GM21737 (cell line): ENCODE measurements around the gene AMOTL2.

Source experiments
- ATAC-seq: cut with Tn5 transposase; IDR thresholded peaks from one replicate; pipeline ENCODE4 v1.9.1; 2021; ENCODE audit warnings: mild to moderate bottlenecking, moderate library complexity; ENCODE audit not compliant: unreplicated experiment

AMOTL2 gene

DNA sequence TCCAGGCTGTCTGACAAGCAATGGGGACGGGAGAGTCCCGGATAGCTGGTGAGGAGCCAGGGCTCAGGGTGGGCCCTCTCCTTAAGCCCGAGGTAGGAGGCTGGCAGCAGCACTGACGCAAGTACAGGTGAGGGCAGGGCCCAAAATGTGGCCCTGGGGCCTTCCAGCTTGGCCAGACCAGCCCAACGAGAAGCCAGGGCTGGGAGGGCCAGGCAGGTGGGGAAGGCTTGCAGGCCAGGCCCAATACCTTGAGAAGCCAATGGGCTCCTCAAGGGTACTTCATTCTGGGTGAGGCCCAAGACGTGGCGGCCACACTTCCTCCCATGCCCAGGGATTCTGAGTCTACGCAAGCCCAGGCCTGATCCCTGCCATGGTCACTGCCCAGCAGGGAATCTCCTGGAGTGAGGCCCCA lies 37.2 kb downstream of the AMOTL2 start:
- no peak for ATAC-seq

DNA sequence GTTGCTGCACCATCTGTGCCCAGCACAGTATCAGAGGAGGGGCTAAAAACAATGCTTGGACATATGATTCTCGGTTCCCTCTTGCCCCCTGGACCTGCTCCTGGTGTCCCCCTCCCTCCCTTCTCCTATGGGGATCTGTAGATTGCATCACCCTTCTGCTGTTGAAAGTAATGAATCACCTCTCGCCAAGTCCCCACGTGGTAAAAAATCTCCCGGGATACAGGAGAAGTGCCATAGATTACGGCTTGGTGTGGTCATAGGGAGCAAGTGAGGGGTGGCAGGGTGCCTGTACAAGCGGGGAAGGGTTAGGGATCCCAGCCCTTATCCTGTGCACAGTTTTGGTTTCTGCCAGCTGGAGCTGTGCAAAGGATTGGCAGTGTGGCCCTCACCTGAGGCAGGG lies 37.7 kb downstream of the AMOTL2 start:
- no peak for ATAC-seq

DNA sequence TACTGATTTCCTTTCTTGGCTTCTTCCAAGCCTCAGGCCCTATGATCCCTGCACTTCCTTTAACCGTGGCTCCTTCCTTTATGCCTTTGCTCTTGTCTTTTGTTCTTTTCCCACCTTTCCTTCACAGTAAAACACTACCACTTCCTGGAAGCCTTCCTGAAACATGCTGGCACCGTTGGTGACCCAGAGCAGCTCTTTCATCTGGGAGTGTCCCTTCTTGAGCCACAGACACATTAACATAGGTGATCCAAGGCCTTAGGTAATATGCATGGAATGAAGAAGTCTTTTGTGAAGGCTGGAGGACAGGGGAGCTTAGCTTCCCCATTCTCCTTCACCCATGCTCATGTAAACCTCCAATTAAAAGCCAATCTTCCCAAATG lies 39.4 kb downstream of the AMOTL2 start:
- ATAC-seq = no peak

DNA sequence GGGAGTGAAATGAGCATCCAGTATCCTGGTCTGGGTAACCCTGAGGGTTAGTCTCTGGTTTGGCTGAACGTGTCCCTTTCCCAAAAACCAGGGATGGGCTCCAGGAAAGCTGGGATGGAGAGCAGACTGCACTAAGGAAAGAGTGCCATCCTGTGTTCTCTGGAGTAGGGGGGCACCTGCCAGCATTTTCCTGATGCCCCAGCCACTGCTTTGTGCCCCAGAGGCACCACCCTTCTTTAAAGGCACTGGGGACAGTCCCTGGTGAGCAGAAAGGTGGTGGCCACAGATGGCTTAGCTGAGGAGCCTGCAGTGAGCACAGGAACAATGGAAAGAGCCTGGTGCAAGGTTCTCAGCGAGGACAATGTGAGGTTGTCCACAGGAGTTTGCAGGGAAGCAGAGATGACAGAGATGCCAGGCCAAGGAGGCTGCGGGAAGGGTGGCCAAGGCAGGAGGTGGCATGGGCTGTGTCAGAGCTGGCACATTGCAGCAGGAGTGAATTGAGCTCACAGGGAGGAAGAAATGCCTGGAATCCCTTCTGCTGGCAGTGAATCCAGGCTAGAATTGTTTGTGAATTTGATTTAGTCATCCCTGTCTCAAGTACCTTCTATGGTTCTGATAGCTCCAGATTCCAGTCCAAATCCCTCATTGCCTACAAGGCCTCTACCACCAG lies 39.9 kb downstream of the AMOTL2 start:
- no peak for ATAC-seq

DNA sequence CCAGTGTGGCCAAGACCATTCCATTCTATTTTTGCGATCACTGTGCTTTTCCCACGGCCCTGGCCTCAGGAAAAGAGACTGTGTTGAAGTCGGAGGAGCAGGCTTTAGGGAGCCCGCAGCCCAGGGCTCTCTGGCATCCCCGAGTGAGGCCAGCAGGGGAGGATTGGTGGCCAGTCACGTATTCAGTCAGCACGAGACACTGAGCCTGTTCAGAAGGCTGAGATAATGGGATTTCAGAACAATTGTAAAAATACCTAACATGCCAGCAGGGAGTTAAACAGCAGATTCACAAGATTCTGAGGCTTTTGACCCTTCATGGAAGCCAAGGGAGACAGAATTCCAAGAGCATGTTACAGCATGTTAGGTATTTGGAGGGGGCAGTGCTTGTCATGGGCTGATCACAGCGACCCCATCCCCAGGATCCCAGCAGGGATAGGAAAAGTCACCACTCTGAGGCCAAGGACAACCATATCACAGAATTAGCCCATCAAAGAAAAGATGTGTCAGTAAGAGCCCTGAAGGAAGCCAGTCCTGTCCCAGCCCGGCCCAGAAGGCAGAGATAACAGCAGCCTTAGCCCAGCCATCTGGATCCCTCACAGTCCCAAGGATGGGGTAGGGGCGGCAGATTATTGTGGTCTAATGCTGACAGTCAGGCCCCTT lies 40.6 kb downstream of the AMOTL2 start:
- ATAC-seq = no peak

DNA sequence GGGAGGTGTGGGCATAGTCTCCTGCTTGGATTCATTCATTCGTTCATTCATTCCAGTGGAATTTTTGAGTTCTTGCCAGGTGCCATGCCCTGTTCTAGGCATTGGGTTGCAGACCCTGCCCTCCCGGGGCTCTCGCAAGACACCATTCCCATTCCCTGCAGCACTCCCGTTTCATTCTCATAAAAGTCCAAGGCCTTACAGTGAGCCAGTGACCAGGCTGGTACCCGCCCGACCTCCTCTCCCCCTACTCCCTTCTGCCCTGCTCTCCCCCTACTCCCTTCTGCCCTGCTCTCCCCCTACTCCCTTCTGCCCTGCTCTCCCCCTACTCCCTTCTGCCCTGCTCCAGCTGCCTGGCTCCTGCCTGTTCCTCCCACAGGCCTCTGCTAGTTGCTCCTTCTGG lies 41.9 kb downstream of the AMOTL2 start:
- no peak for ATAC-seq

DNA sequence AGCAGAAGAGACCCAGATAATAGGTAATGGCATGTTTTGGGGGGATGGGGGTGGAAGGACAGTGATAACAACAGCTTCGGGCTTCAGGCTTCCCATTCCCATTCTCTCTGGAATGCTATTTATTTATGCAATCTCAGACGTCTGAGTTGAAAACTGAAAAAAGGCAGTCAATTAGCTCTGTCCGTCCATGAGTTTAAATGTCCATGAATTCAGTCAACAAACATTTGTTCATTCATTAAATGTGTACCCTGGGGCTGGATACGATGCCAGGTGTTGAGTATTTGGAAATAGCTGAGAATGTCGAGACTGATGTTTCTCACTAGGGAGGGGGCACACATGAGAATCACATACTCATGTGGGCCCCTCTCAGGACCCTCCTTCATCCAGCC lies 42.4 kb downstream of the AMOTL2 start:
- no peak for ATAC-seq

DNA sequence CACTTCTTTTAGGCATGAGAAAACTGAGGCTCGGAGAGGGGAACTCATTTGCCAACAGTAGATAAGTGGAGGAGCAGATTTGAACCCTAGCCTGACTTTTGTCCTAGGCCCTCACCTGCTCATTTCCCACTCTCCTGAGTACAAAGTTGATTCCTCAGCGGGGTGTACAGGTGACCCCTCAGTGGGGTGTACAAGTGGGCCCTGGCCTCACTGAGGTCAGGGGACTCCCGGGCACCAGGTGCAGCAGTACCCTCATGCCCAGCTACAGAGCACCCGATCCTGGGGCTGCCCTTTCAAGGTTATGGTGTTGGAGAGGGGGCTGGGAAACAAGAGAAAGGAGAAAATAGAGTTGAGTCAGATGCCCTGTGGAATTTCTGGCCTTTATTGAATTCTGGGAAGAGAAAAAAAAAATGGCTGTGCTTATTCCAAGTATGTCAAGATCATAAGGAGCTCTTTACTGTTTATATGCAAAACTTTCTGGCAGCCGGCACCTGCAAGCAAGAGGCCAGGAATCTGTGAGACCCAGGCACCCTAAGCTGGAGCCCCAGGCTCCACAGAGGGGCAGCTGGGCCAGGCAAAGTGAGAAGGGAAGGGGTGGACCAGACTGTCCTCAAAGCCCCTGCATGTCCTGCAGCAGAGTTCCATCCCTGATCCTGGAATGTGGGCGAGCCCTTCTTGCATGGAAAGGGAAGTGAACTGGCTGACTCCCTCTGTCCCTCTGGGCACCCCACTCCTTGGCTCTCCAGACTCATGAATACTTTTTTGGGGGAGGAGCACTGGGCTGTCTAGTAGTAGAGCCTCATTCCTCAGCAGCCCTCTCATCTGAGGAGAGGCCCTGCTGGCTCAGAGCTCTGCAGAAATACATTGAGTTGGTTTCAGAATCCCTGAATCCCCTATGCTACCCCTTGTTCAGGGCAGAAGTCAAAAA lies 43.1 kb downstream of the AMOTL2 start:
- ATAC-seq = no peak

DNA sequence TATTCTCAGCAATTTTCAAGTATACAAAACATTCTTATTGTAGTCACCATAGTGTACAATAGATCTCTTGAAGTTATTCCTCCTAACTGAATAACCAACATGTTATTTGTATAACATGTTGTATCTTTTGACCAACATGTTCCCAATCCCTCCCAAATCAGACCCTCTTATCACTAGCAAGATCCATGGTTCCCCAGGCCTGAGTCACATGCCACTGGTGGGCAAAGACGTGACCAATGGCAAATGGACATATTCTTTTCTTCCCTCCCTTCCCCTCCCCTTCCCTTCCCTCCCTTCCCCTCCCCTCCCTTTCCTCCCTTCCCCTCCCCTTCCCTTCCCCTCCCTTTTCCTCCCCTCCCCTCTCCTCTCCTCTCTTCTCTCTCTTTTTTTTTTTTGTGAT lies 45.4 kb downstream of the AMOTL2 start:
- ATAC-seq = no peak

DNA sequence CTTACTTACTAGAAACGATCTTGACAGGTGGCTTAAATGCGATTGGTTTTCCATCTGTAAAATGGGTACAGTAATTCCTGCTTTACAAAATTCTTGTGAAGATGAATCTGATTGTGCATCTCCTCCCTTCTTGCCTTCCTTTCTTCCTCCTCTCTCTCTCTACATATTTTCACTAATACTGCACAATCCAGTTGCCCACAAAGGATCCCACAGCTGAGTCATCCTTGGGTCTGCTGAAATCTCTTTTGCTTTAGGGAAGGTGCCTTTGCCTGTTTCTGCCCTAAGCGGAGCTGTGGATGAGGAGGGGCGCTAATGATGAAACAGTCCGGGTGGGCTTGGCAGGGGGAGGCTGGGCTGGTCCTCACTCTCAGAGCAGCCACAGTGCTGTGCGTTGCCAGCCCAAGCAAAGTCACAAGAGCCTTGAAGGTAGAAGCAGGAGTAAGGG lies 46.1 kb downstream of the AMOTL2 start:
- no peak for ATAC-seq

DNA sequence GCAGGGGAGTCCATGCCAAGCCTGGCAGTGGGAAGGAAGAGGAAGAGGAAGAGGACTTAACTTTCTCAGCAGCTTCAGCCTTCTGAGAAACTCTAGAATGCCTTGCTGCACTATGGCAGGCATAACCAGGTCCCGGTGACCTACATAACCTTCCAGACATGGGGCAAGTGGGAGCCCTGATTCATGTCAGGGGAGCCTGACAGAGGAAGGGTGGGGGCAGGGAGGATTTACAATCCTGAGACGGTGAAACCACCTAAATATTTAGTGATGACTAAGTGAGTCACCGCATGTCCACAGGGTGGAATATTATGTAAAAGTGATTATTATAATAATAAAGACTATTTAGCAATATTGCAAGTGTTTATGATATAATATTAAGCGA lies 46.7 kb downstream of the AMOTL2 start:
- no peak for ATAC-seq

DNA sequence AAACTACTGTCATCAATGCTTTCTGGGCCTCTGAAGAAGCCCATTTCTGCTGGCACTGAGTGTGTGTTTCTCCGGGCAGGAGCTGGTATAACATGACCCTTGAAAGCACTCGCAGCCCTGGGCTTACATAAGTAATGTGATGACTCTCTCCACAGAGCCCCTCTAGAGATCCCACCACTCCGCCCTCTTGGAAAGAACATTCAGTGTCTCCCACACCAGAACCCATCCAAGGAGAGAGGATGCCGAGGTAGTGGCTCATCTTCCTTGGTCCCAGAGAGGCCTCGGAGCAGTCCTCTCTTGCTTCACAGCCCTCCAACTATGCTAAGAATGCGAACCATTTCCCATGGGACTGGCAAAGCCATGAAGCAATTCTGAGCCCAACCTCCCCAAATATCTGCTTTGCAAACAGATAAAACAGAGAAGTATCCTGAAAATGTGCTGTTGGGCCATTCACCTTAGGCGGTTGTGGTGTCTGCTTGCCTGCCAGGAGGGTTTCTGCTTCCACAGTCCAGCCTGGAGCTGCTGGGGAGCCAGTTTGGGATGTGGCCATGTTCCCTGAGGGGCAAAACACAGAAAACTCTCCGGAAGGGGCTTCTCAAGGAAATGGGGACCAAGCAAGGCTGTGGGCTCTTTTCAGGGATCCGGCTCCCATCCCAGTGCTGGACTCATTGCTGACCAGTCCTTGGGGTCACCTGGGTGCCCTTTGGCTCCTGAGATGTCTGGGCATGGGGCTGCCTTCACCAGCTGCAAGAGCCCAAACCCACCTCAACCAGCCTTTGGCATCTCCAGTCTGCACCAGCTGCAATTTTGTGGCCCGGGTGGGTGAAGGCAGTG lies 47.3 kb downstream of the AMOTL2 start:
- ATAC-seq = no peak

DNA sequence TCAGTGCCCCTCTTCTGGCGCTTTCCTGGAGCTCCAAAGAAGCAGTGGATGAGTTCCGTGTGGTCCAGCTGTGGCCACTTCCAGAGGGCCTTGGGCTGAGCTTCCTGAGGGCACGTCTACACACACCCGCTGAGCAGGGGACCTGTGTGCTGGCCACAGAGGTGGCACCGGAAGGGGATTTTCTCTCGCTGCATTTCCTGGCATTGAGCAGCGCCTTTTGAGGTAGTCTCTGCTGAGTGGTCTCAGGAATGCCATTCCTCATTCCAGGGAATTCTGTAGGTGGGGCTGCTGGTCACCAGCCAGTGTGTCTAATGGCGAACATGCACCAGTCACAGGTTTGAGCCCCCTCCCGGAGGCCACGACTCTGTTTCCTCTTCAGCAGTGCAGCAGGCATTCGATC lies 48.1 kb downstream of the AMOTL2 start:
- no peak for ATAC-seq

DNA sequence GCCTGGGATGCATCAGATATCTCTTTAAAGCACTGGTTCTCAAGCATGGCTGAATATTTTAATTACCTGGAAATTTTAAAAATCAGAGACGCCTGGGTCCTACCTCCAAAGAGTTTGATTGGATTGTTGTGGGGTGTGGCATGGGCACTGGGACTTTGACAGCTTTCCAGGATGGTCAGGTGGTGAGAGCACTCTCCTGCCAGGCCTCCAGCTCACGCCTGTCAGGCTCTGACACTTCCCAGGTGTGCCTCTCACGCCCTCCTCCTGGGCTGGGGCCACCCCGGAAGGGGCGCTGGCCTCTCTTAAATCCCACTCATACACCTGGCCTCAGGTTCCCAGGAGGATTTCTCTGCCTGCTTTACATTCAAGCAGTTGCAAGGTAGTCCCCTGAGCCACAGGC lies 48.5 kb downstream of the AMOTL2 start:
- ATAC-seq = no peak

DNA sequence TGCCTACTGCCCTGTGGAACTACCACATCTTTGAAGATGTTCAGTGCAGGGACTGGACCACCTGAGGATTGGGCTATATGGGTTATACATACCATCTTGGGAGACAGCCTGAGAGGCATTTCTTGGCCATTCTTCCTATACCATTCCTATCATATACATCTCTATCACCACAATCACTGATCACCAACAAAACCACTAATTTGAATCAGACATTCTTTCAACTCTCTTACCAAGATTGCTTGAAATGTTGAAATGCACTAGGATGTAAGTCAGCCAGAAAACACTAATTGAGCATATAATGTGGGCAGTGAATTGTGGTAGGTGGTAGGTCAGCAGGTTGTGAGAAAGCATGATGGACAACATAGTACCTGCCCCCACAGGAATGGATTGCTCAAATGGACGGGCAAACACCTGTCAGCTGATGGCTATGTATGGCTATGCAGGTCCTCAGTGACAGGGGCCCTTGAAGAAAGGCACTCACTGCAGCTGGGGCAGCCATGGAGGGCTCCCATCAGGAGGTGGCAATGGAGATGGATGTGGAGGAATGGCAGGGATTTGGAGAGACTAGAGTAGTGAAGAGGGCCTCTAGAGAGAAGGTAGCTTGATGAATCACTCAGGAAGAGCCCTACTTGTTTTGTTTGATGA lies 49.1 kb downstream of the AMOTL2 start:
- ATAC-seq = no peak

DNA sequence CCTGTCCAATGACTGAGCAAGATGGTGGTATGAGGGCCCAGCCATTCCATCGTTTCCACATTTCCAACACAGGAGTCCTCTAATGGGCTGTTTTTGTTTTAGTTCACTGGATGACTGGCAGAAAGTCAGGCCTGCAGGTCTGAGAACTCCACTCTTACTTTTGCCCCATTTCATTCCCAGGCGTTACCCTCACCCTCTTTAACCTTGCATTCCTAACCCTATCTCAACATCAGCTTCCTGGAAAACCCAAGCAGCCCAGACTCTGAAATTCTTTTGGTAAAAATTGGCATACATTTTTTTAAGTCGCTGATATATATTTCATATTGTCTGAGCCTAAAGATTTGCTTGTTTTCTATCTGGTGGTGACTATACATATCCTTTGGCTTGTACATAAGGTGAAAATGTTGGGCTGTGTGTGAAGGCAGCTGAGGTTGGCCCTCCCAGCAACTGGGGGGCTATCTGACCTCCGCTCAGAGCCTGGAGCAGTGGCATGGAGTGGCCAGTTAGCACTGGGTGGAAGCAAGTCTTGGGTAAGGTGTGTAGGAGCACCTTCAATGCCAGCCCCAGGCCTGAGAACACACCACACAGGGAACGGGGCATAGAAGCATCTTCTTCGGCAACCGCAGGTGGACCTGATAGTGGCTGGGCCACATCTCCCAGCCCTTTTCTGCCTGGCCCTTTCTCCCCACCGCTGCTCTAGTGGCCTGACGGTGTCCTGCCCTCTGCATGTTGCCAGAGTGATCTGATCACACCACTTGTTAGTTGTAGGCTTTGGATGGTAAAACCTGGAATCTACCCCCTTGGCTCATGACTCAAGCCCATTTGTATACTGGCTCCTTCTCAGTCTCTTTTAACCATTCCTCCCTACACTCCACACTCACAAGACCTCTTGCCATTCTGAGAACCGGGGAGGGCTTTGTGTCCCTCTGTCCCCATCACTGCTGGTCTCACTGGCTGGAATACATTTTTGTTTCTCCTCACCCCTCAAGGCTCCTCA lies 50.0 kb downstream of the AMOTL2 start:
- no peak for ATAC-seq

DNA sequence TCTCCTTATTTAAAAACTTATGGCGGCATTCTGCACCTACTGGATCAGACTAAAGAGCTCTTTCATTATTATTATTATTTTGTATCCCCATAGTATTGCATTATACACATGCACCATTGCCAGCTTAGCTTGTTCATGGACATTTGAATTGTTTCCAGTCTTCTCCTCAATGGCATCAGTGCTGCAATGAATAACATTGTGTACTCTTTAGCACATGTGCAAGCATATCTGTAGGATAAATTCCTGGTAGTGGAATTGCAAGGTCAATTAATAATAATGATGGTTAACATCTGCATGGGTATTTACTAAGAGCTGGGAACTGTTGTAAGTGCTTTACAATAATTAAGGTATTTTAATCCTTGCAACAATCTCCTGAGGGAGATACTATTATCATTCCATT lies 52.0 kb downstream of the AMOTL2 start:
- no peak for ATAC-seq

DNA sequence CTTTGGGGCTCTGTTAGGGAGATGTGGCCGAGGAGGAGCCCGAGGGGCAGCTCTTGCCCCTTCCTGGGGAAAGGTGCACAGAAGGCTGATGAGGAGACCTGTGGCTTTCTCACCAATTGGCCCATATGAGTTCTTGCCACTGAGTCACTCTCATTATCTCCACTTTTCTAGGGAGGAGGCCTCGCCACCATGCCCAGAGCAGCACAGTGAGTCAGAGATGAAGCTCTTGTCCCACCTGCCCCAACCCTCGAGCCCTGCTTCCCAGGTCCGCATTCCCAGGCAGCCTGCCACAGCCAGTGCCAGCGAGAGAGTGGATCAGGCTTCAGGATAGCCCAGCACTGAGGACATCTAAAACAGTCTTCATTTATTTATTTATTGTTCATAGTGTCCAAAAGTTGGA lies 53.5 kb downstream of the AMOTL2 start:
- no peak for ATAC-seq

DNA sequence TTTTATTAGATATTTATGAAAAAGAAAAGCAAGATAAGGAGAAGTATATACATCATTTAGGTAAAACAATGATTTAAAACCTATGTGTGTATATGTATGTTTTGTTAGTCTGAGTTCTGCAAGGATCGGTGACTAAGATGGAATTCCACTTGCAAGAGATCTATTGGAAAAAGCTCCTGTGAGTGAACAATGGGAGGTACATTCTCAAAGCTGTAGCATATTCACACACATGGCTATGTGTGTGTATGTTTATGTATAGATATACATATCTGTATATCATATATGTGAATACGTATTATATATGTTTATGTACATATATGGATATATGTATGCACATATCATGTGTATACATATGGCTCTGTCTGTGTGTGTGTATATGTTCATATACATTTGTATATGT lies 54.3 kb downstream of the AMOTL2 start:
- no peak for ATAC-seq
